NCI-H1417 treated with DMSO at 0.1 percent for 48 hours (cell line): ENCODE data around the gene TLR8.

Source experiments
- DNase-seq: peaks from one replicate; lab custom pipeline; 2025; lab: John Stamatoyannopoulos, UW

TLR8 gene

DNA sequence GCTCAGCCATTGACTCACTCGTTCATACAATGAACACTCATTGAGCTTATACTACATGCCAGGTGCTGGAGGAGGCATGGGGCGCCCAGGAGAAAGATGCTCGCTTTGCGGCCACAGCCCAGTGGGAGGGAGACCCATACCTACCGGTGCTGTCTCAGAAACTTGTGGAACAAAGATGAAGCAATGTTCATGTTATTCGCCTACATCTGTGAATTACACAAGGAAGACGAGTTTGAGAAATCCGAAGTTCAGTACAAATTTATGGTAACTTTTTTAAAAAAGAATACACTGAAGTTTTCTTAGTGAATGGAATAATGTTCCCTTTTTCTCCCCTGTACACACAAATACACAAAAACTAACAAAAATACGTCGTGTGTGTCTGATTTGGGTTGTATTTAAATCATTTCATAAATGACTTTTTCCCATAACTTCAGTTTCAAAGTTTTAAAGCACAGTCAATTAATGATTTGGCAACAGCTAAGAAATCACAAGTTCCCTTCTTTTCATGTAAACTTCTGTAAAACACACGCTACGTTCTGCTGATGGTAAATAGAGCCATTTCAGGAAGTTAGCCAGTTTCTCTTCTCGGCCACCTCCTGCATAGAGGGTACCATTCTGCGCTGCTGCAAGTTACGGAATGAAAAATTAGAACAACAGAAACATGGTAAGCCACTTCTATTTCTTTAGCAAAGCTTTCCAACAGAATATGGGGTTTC, at the start of gene TLR8:
TSS of gene TLR8 (plus strand) at position 575 of the 716 bp plus-strand sequence. CDS start at position 662, 87 bp downstream.
- no peak for DNase-seq

DNA sequence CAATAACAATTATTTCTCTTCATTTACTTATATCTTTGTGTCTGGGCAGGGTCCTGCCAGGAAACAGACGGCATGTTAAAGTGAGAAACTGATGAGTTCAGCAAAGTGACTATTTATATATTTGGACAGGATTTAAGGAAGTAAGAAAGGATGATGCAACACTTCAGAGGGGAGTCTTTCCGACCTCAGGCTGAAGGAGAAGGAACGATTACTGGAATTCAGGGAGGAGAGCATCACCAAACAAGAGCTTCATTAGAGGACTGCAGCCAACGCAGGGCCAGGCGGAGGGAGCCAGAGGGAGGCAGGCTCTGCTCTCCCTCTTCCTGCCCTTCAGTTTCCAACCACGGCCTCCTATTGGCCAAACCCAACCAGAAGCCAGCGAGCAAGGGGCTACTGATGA, 41.1 kb upstream of the TLR8 start:
- DNase-seq: no peak

DNA sequence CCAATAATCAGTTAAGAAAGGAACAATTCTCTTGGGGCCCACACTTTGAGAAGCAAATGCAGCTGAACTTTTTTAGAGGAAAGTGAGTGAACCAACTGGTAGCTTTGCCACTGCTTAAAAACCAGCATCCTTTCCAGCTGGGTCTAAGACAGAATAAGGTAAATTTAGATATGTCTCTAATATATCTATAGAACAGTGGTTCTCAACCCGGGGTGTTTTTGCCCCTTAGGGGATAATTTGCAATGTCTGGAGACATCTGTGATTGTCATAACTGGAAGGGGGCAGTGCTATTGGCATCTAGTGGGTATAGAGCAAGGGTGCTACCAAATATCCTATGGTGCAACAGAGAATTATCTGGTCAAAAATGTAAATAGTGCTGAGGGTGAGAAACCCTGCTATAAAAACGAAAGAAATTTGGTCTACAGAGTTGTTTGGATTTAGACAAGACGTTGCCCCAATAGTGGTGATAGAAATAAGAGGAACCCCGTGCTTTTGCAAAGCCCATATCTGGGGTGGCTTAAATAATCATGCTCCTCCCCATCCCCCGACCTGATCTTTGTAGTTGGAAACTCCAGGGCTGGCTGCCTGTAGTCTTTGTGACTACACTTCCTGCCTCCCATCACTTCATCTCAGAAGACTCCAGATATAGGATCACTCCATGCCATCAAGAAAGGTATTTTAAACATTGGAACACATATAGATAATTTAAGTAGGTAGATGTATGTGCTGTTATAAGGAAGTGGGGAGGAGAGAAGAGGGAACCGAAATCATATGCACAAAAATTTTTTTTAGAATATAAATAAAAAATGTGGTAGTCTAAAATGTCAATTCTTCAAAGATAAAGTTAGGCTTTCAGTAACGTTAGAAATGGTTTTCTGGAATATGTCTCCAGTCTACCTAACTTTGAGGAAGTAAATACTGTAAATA, 39.7 kb upstream of the TLR8 start, which contains the start of gene TLR7:
TSS of gene TLR7 (plus strand) at position 622 of the 927 bp plus-strand sequence. CDS start 507 bp downstream, outside the sequence.
- DNase-seq: no peak

DNA sequence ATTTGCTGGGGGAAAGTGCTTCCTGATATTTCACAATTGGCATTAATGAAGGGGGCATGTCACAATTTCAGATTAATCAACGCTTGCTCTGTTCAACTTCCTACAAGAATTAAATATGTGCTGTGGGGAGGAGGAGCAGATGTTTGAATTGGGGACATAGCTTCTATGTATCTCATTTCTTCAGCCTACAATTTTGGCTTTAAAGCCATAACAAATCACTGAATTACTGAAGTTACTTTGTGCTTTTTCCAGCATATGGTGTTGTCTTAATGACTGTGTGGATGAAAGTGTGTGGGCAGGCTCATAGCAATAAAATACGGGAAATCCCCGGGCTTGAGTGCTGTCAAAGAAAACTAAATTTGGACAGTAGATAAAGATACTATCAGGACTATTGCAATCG, 38.7 kb upstream of the TLR8 start:
- DNase-seq: no peak

DNA sequence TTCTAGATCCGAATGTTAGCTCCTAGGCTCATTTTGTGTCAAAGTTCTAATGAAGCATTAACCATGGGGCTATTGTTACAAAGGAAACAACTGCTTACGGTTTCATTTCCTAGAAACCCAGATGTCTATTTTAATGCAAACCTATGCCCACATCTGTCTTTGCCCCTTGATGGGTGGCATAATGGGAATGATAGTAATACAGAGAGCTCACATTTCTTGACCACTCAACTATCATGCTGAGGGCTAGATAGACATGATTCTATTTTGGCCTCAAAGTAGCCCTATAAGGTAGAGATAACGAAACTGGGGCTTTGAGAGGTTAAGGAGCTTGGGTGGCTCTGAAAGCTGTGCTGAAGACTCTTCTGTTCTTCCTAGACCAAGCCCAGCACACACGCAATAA, 37.7 kb upstream of the TLR8 start:
- DNase-seq: no peak

DNA sequence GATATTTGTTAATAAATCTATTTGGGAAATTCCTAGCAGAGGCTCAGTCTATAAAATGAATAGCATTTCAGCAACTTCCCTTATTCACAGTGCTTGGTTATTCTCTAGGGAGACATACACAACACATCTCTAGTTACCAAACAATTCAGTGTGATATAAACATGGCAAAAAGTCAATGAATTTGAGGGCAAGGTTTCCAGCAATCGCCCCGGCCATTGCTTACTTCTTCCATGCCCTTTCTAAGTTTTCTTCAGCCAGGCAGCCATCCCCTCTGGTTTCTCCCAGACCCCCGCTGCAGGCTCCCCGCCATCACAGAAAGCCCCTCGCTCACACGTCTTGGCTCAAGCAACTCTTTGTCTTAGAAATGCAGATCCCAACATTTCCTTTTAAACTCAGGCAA, 35.2 kb upstream of the TLR8 start:
- DNase-seq: no peak

DNA sequence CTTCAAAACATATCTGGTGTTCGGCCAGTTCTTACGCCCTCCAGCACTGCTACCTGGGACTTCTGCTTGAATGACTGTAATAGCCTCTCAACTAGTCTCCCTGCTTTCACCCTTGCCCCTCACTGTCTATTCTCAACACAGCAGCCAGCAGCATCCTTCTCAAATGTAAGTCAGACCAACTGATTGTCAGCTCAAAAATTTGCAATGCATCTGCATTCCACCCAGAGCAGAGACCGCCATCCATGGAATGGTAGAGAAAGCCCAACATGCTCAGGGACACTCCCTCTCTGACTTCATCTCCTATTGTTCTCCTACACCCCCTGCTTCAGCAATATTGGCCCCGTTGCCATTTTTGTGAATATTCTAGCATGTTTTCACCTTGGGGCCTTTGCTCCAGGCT, 33.7 kb upstream of the TLR8 start:
- DNase-seq: no peak

DNA sequence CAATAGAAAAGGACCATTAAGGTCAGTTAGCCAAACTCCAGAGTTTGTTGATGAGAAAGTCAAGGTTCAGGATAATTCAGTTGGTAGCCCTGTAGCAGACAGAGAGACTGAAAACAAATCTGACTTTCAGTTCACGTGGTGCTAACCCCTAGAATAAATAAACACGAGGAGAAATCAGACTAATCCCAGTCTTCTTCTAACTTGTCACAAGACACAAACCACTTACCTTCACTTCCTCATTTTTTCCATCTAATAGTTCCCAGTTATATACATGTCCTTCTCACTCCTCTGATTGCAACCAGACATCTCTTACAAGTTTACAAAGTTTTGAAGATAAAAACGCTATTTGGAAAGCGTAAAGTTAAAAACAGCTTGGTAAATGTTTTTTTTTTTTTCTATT, 31.8 kb upstream of the TLR8 start:
- DNase-seq: no peak

DNA sequence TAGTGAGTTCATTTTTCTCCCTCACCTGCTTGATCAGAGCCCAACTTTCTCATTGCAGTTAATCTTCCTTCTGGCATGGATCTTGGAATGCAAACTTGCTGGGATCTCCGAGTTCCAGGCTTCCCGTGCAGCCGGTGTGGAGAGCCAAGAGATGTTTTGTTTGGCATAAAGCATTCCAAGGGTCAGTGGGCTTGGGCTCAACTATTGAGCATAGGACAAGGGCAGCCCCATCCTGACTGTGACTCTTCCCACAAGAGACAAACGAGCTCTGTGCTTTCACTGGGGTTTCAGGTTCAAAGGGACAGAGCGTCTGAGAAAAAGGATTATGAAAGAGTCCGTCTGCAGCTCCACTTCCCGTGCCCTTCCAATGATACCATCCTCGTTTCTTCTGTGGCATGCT, 29.0 kb upstream of the TLR8 start:
- no peak for DNase-seq

DNA sequence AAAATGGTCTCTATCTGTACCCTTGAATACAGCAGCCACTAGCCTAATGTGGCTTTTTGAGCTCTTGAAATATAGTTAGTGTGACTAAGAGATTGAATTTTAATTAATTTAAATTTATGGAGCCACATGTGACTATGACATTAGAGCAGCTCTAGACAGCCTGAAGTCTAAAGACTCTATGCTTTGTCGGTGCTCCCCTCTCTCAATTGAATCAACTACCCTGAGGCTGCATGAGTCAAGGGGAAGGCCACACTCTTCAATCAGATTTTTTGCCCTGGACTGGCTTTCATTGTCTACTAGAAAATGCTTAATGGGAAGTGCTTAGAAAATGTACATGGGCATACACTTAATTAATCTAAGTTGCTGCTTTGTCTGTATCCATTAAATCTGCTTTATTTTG, 27.9 kb upstream of the TLR8 start:
- DNase-seq: no peak

DNA sequence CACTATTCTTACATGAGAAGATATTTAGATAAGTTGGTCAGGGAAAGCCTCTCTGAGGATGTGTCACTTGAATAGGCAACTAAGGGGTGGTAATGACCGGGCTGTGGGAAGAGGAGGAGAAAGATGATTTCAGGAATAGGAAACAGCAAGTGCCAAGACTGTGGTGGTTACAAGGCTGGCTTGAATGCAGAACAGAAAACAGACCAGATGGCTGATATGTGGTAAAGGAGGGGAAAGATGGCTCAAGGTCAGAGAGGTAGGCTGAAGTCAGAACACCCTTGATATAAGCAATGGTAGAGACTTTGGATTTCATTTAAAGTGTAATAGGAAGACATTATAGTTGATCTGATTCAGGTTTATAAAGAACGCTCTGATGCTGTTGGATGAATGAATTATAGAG, 24.5 kb upstream of the TLR8 start:
- no peak for DNase-seq

DNA sequence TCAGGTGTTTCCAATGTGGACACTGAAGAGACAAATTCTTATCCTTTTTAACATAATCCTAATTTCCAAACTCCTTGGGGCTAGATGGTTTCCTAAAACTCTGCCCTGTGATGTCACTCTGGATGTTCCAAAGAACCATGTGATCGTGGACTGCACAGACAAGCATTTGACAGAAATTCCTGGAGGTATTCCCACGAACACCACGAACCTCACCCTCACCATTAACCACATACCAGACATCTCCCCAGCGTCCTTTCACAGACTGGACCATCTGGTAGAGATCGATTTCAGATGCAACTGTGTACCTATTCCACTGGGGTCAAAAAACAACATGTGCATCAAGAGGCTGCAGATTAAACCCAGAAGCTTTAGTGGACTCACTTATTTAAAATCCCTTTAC, 20.9 kb upstream of the TLR8 start:
- DNase-seq: no peak

DNA sequence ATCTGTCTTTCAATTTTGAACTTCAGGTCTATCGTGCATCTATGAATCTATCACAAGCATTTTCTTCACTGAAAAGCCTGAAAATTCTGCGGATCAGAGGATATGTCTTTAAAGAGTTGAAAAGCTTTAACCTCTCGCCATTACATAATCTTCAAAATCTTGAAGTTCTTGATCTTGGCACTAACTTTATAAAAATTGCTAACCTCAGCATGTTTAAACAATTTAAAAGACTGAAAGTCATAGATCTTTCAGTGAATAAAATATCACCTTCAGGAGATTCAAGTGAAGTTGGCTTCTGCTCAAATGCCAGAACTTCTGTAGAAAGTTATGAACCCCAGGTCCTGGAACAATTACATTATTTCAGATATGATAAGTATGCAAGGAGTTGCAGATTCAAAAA, 19.9 kb upstream of the TLR8 start:
- no peak for DNase-seq

DNA sequence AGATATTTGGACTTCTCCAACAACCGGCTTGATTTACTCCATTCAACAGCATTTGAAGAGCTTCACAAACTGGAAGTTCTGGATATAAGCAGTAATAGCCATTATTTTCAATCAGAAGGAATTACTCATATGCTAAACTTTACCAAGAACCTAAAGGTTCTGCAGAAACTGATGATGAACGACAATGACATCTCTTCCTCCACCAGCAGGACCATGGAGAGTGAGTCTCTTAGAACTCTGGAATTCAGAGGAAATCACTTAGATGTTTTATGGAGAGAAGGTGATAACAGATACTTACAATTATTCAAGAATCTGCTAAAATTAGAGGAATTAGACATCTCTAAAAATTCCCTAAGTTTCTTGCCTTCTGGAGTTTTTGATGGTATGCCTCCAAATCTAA, 19.3 kb upstream of the TLR8 start:
- no peak for DNase-seq

DNA sequence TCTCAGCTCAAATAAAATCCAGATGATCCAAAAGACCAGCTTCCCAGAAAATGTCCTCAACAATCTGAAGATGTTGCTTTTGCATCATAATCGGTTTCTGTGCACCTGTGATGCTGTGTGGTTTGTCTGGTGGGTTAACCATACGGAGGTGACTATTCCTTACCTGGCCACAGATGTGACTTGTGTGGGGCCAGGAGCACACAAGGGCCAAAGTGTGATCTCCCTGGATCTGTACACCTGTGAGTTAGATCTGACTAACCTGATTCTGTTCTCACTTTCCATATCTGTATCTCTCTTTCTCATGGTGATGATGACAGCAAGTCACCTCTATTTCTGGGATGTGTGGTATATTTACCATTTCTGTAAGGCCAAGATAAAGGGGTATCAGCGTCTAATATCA, 18.7 kb upstream of the TLR8 start:
- DNase-seq: no peak

DNA sequence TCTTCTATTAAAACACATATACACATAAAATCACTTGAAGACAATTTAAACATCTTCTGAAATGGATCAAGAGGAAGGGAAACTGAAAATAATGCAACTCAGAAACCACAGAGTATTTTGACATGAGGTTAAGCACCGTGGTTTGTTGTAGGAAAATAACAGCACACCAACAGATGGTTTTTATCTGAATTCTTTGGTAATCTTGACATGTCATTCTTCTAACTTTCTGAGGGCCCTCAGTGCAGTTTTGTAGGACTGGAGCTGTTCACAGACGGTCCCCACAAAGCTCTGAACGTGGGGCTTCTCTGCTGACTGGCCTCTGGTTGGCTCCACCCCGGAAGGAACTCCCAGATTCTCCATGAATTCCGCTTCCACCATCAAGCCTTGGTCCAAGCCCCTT, 16.0 kb upstream of the TLR8 start:
- DNase-seq: no peak

DNA sequence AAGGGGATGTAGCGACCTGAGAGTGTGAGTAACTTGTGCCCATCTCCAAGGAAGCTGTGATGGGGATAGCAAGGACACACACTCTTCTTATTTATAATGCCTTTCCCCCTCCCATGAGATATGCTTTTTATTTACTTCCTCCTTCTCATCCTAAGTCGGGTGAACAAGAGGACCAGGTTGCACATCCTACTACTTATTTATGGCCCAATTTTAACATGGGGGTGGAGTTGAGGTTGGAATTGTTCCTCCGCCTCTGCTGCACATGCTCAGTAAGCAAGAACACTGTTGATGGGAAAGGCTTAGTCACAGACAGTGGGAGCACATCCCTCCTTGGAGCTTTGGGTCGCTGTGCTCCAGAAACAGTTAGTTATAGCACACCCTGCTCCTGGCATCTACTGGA, 15.2 kb upstream of the TLR8 start:
- DNase-seq: no peak

DNA sequence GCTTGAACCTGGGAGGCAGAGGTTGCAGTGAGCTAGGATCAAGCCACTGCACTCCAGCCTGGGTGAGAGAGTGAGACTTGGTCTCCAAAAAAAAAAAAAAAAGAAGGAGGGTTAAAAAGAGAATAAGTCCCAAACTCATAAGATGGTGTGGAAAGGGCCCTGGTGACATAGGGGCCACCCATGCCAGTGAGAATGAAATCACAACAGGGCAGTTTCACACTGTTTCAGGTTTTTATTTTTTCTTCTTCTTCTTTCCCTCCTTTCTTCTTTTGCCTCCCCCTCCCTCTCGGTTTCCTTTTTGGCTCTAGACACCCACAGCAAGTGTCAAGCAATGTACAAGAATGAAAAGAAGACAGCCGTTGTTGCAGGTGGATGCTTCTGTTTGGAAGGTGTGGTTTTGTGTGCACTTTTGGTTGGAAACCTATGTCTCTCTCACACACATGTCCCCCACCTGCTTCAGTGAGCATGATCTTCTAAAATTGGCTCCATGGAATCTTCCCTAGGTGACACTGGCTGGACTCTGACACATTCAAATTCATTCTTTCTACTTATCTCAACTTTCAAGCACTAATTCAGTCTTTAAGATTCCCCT, 14.4 kb upstream of the TLR8 start:
- DNase-seq: no peak

DNA sequence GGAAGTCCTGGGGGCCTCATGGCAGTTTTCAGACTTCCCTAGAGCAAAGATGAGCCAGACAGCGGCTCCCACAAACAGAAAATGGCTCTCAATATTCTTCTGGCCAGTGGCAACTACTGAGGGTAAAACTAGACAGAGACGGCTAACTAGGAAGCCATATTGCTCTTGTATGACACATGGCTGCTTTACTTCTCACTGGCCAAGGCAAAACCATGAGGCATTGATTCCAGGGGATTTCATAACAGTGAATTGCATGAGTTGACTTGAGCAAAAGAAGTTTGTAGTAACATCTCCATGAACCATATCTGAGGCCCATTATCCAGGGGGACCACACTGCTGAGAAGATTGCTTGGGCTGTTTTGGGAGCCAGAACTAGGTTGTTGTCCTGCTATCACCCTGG, 13.7 kb upstream of the TLR8 start:
- DNase-seq: no peak

DNA sequence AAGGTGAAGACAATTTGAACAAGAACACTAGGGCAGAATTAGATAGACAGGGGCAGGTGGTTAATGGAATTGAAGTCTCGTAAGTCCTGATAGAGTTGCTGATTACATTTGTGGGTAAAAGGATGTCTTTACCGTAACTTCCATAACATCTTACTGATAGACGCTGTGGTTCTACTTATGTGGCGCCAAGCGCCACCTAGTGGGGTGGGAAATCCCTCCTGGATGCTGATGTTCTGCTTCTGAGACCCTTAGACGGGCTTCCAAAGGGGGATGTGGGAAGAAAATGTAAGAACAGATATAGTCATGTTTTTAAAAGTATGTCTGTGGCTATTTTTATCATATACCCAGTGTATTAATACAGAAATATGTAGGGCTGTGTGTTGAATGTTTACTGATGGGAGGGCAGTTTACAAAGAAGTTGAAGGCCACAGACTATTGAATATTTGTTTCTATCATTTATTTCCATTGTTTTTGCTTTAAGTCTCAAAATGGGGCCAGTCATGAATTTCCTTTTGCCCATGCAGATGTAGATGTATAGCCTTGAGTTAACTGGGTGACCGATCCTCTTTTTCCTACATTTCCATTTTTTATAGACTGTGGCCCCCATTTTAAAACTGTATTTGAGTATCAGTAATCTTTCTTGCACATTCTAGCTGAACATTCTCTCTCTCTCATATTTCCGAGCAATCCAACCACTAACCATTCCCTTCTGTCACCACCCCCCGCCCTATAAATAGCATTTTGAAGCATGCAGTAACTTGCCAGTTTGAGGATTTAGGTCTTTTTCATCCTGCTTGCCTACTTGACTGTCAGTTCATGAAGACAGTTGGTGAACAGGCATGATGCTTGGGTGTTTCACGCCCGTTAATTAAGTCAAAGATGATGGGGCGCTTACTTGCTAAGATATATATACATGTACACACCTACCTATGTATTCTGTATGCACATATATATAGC, 12.1 kb upstream of the TLR8 start:
- no peak for DNase-seq

DNA sequence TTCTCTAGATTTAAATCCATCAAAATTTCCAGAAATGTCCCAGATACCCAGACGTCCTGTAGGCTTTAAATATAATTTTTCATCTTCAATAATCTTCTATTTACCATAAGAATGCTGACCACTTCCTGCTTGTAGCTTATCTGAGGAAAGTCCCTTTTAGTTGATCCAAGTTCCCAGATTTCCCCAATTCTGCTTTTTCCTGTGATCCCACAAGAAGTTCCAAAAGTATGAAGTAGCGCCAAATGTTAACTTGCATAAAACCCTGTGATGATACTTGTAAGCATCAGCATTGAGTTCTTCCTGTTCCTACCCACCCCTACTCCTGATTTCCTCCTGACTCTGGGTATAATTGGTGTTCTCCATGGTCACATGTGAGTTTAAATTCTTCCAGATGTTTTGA, 10.6 kb upstream of the TLR8 start:
- no peak for DNase-seq

DNA sequence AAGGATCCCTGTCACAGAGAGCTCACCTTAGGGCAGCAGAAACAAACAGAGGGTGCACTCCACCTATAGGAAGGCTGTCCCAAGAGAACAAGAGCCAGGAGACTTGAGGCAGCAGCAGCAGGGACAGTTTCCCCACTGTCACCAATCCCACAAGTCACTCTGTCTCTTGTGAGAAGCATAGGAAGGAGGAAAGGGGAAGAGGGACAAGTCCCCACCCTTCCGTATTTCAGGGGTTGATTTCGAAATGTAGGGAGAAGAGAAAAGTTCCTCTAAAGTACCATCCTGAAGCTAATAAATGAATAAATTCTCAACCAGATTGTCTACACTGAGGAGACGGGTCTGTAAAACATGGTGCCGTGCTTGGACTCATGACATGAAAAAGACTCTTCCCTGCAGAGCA, 9.5 kb upstream of the TLR8 start:
- no peak for DNase-seq
